Fibroblast of mammary gland (primary cell): Measurements from ENCODE around the gene YY1.

Experiments used
- DNase-seq: peaks from one replicate; pipeline ENCODE4 v3.0.0-alpha.2; 2010; ENCODE audit warnings: low read depth
- H3K4me3 ChIP-seq: 2 replicates; pipeline ENCODE4 v1.5.1; 2011; ENCODE audit warnings: low read depth, mild to moderate bottlenecking, low read length, moderate library complexity; ENCODE audit not compliant: control insufficient read depth
- CTCF ChIP-seq: conservative IDR thresholded peaks from 2 replicates; pipeline ENCODE4 v1.5.1; 2011; ENCODE audit warnings: low read depth, low read length, inconsistent platforms; ENCODE audit not compliant: control insufficient read depth, insufficient read depth

The YY1 gene

GRCh38 chr14:100317912-100318808 is 79.2 kb downstream of the YY1 start:
- peak; percentile 58 for TF ChIP-seq CTCF
- peak; percentile 49 for DNase-seq
- H3K4me3 ChIP-seq = peak overlapping the region; percentile 1

- DNase-seq = no peak
- TF ChIP-seq CTCF = no peak
- no peak overlapping the region for H3K4me3 ChIP-seq
These were observed 81.4 kb downstream of the YY1 start for GRCh38 chr14:100320157-100320856.

DNA sequence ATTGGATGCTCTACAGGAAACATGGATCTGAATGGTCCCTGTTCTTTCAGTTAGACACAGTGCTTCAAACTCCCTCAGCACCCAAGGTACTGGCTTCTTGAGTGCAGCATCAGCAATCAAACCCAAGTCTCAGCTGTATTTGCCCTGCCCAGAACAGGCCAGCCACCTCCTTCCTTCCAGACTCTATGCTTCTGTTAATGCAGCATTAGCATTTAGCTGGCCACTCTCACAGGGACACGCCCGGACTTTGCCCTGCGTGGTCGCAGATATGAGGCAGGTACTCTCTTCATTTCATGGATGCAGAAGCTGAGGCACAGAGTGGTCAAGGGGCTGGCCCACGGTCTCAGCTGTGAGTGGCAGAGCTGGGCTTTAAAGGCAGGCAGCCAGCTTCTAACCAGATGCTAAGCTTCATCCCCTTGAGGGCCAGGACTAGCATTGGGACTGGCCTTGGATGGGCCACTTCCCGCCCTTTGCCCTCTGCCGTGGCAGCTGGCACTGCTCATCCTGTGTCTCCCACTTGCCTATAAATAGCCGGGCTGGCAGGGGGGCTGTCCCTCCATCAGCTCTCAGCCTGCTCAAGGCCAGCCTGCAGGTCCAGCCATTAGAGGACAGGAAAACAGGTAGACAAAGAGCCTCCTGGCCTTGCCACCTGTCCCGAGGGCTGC is 82.7 kb downstream of the YY1 start:
- no peak for TF ChIP-seq CTCF
- no peak for DNase-seq

DNA sequence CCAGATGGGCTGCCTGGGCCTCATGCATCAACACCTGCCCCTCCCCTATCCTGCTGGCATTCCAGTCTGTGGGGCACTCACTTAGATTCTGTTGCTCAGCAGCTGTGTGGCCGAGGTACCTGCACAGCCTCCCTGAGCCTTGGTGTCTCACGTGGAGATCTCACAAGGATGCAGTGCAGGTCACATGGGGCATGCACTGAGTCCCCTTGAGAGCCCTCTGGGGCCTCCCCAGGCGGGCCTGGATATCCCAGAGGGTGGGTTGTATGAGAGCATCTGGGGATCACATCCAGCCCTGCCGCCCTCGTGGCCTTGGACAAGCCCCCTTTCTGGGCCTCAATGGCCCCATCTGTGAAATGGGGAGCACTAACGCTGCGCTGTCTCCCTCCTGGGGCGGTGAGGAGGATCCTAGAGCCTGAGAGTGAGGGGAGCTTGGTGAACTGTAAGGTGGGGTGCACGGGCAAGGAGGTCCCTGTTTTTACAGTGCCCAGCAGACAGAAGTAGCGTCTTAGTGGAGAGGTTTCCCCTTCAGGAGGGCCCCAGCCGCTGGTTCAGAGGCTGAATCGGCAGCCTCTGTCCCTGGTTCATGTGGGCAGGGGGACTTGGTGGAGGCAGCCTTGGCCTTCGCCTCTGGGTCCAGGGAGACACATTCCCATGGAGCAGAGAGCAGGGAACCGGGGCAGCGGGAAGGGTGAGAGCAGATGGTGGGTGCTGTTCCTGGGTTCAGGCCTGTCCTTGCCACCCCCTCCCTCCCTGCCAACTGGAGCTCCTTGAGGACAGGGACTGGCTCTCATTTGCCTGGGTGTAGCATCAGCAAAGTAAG is 83.4 kb downstream of the YY1 start:
- no peak for TF ChIP-seq CTCF
- no peak overlapping the region for H3K4me3 ChIP-seq
- no peak for DNase-seq

More for the DNA sequence above, 82.7 kb downstream of the YY1 start:
- H3K4me3 ChIP-seq = no peak overlapping the region

GRCh38 chr14:100323121-100323941 is 84.4 kb downstream of the YY1 start, which contains the start of gene SLC25A47:
TSS of gene SLC25A47 (plus strand) at chr14:100323339. CDS start at chr14:100323415, 76 bp downstream.
- no peak for TF ChIP-seq CTCF
- no peak within 1 kb of the TSS for H3K4me3 ChIP-seq
- DNase-seq = no peak

DNA sequence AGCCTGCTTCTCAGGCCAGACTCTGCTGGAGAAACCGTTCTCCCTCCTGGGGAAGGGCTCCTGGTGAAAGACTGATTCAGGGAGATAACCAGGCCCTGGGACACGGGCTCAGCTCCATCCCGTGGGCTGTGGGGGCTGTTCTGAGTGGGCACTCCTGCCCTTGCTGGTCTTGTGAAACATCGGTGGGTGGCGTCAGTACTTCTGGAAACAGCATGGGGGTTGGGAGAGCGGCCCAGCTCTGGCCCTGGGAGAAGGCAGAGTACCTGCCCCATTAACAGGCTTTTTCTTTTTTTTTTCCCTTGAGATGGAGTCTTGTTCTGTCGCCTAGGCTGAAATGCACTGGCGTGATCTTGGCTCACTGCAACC is 85.0 kb downstream of the YY1 start:
- no peak for TF ChIP-seq CTCF
- no peak for DNase-seq
- no peak overlapping the region for H3K4me3 ChIP-seq
